Inferior parietal cortex (tissue), 1 donor: ENCODE results near the gene KRTAP9-6.
"Not testable (repeated sequence)": the region's sequence is repeated elsewhere in the genome, so short reads cannot be mapped to it uniquely, and the experiment has no call there.

Experiments used
- DNase-seq: peaks from one replicate; pipeline ENCODE4 v3.0.0-alpha.2; 2016; ENCODE audit errors: extremely low spot score

KRTAP9-6 gene

DNA sequence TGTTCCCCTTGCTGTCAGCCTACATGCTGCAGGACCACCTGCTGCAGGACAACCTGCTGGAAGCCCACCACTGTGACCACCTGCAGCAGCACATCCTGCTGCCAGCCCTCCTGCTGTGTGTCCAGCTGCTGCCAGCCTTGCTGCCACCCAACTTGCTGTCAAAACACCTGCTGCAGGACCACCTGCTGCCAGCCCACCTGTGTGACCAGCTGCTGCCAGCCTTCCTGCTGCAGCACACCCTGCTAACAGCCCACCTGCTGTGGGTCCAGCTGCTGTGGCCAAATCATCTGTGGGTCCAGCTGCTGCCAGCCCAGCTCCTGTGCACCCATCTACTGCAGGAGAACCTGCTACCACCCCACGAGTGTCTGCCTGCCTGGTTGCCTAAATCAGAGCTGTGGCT is 6.1 kb downstream of the KRTAP9-6 start:
- not testable (repeated sequence) for DNase-seq

DNA sequence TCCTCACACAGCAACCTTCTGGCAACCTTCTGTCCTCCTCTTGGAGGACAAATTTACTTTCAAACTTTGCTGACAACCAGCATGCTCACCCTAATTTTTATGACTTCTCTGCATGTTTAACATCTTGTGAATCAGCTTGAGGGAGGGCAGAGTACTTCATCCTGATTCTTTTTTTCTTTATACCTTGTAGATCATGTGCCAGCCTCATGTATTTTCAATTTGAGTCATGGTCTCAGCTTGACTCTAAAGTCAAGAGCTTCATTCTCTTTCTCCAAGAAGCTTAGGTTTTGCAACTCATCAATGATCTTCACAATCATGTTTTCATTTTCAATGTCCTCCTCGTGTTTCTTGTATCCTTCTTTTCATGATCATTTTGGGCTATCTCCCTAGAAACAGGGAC is 6.7 kb downstream of the KRTAP9-6 start:
- DNase-seq = no peak

DNA sequence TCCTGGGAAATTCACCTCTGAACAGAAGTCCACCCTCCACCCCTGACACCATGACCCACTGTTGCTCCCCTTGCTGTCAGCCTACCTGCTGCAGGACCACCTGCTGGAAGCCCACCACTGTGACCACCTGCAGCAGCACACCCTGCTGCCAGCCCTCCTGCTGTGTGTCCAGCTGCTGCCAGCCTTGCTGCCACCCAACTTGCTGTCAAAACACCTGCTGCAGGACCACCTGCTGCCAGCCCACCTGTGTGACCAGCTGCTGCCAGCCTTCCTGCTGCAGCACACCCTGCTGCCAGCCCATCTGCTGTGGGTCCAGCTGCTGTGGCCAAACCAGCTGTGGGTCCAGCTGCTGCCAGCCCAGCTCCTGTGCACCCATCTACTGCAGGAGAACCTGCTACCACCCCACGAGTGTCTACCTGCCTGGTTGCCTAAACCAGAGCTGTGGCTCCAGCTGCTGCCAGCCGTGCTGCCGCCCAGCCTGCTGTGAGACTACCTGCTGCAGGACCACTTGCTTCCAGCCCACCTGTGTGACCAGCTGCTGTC is 10.5 kb downstream of the KRTAP9-6 start, which contains the start of gene KRTAP9-7:
KRTAP9-7 (plus strand) TSS at position 51 of the 543 bp plus-strand sequence; CDS start at position 51, 0 bp downstream.
- DNase-seq = not testable (repeated sequence)

DNA sequence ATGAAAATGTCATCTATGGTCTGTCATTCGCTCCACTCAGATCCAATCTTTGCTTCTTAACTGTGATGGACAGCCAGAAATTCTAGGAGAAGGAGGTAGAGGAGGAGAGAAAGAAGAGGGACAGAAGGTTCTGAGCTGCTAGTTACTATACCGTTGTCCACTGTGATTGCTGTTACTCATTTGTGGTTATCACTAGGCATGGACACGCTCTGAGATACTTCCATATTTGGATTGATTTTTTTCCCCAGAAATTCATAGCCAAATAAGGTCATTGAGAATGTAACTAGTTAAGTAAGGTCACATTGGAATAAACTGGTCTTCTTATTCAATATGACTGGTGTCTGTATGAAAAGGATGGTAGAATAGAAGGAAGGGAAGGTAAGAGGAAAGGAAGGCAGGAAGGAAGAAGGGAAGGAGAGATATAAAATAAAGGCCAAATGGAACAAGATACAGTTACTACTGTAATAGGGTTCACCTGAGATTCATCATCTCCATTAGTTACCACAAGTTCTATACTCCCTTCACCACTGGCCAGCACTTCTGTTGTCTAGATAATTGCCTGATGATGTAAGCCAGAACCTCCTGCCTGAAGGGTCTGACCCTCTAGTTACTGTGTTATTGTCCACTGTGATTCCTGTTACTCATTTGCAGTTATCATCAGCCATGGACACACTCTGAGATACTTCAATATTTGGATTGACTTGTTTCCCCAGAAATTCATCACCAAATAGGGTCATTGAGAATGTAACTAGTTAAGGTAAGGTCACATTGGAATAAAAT is 13.2 kb downstream of the KRTAP9-6 start:
- DNase-seq = no peak

DNA sequence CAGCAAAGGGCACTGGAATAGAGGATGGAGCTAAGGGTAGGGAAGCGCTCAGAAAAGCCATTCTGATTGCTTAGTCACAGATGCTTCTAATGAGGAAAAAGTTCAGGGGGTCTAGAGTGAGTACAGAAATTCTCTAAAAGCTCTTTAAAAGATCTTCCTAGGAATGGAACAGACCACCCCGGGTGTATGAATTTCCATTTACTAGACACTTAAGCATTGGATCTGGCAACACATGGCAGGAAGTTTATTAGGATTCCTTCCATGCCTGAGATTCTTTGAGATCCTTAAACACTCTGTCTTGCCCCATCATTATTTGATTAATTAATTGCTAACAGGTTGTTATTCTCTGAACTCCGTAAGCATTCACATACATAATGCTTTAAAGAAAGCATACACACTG is 18.9 kb downstream of the KRTAP9-6 start:
- DNase-seq = no peak

DNA sequence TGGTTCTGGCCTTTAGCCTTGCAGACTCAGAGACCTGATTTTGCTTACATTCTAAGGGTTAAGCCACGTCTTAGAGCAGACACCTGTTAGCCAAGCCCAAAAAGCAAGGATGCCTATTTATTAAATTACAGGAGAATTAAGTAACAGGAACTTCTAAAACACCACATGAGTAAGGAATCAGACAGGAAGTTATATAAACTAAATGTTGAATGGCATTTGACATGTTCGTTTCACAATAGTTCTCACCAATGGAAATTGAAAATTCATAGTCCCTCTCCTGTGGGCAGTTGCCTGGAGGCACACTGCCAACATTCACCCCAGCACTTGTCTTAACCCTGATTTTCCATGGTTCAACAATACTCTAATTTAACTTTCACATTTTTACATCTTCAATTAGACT is 19.4 kb downstream of the KRTAP9-6 start:
- no peak for DNase-seq

DNA sequence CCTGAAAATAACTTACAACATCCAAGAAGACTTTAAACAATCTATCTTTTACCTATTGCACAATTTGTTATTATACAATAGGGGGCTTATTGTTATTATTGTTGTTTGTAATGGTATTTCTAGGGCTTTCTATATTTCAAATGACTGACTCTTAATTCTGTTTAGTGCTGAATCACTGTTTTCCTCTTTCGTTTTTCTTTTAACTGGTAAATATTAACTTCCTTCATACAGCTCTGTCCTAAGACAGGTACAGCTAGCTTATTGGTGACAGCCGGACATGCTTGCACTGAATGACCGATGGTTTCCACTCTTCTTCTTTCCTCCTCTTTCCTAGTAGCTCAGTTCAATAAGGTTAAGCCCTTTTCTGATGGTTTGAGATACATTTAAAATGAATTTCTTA is 21.9 kb downstream of the KRTAP9-6 start:
- no peak for DNase-seq

DNA sequence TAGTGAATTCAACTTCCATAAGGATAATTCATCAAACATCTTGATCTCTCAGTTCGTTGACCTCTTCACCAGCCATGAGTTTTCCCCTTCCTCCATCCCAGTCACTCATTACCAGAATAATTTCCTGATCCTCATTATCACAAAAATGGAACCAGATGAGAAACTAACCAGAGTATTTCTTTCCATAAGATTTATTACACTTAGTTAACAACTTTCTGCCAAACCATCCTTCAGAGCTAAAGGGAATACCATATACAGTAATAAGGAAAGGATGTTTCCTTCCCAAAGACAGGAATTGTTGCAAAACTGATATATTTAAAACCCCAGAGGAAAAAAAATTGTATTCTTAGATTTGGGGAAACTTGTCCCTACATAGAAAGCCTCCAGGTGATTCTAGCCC is 28.8 kb downstream of the KRTAP9-6 start:
- DNase-seq = no peak

DNA sequence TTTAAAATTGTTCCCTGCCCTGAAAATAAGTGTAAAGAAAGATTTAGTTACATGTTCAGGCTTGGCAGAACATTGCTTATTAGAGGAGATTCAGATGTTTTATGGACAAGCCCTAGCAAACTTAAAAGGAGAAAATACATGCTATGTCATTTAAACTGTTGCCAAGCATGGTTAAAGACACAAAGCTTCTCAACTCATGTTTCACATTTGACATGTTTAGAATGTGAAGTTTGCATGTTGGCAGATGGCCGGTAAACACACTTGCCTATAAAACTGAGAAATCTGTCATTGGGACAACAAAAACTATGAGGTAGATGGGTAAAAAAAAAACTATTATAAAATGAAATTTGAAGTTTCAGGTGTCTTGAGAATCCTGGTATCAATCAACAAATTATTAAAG is 31.7 kb downstream of the KRTAP9-6 start:
- DNase-seq = no peak

DNA sequence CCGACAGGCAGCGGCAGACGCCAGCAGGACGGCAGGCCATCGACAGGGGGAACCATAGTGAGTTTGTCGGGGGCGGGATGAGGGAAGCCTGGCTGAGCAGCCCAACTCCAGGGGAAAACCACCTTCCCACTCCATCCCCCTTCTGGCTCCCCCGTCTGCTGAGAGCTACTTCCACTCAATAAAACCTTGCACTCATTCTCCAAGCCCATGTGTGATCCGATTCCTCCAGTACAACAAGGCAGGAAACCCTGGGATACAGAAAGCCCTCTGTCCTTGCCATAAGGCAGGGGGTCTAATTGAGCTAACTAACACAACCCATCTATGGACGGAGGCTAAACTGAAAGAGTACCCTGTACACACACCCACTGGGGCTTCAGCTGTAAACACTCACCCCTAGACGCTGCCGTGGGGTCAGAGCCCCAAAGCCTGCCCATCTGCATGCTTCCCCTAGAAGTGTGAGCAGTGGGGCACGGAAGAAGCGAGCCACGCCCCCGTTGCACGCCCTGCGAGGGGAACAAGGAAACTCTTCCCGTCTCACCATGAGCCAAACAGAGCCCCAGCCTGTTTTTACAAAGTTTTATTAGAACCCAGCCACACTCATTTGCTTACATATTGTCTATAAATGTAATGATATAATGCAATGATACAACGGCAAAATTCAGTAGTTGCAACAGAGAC is 33.4 kb downstream of the KRTAP9-6 start:
- no peak for DNase-seq

DNA sequence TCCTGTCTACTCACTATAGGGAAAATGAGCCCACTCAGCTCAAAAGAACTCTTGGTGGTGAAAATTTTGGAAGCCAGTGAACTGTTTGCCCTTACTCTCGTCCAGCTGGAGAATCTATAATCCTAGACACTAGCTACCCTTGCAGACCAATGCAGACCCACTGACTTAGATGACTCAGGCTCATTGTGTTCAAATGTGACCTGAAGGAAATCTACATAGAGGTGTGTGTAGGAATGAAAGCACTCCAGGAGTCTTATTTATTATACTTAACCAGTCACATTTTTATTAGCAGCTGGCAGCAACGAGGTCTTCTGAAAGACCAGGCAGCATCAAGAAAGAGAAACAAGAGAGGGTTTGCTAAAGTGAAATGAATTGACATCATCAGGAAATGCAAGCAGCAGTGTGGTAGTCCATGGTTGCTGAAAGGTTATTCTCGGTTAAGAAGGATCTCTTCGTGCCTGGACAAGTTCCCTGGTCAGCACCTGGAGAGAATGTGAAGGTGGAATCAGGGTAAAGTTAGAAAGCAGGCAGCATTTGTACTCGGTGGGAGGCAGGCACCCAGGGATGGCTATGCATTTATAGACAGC is 36.1 kb downstream of the KRTAP9-6 start:
- DNase-seq = no peak

DNA sequence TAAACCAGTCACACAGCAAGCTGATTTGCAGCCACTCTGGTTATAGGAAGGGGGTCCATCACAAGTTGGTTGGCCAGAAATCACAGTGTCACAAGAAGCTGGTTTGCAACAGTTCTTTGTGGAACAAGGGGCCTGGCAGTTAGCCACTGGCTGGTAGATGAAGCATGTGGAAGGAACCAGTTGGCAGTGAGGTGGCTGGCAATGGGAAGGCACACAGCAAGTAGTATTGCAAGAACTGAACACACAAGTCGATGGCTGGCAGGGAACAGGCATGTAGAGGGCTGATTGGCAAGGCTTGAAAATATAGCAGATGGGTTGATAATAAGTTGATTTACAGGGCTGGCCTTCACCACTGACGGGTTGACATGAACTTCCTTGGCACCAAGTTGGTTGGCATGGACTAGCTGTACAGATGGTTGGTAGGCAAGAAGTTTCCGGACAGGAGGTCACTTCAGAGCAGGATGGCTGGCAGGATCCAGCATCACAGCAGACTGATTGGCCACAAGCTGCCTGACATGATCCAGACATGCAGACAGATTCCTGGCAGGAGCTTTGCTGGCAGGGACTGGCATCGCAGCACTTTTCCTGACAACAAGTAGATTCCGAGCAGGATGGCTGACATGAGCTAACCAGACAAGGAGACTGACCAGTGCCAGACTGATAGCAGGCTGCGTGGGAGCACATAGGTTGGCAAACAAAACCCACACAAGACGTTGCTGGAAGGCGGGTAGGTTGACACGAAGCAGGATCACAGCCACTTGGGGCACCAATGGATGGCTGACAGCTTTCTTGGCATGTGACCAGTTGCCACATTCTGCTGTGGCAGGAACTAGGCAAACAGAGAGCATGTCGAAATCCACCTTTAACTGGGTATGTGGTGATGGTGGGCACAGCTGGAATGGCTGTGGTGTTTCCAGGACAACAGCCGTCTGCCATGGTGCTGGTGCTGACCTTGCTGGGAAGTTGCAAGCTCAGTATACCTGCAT is 37.0 kb downstream of the KRTAP9-6 start, which contains the start of gene KRTAP29-1:
KRTAP29-1 (minus strand) TSS at position 936 of the 986 bp plus-strand sequence; CDS start at position 936, 0 bp downstream.
- DNase-seq = no peak

DNA sequence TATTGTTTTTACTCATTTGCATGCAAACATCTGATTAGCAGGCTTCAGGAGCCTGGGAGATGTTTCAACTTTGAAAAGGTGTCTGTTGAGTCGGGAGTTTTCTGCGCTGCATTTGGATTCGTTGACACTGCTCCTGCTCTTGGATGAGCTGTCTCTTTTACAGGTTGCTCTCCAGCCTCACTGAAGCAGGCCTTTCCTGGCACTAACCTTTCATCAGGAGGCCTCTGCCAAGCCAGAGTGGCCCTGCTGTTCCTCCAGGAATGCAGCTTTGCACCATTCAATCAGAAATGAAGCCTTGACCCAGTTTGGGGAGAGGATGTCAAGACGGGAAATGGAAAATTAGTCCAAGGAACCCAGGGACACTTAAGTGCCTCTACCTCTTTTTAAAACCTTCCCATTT is 37.8 kb downstream of the KRTAP9-6 start:
- DNase-seq = no peak

DNA sequence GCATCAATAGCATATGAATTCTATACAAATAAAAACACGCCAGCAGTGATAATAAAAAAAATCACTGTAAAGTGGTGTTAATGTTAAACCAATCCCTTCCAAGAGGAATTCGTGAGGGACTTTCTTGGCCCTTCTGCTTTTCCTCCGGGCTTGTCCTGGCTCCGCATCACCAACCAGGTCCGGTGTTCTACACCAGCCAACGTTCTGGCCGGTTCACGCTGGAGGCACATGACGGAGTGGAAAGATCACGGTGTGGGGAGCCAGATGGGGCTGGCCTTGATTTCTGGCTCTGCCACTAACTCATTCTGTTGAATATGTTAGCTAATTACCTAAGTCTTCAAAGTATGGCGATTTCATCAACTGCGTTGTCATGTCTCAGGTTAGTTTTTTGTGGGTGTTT is 38.9 kb downstream of the KRTAP9-6 start:
- no peak for DNase-seq

DNA sequence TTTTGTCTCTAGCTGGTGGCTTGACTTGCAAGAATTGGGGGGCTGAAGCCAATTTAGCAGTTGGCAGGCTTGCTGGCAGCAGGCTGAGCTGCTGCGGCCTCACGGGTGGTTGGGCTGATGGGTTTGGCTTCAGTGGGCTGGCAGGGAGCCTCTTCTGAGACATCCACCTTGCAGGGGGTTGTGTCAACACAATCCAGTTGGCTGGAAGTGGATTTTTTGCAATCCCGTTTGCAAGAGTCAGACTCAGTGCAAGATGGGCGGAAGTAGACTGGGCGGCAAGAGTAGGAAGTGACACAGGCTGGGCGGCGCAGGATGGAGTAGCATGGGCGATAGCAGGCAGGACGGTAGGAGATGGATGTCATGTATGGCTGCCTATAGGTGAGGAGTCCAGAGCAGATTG is 42.5 kb downstream of the KRTAP9-6 start:
- no peak for DNase-seq

DNA sequence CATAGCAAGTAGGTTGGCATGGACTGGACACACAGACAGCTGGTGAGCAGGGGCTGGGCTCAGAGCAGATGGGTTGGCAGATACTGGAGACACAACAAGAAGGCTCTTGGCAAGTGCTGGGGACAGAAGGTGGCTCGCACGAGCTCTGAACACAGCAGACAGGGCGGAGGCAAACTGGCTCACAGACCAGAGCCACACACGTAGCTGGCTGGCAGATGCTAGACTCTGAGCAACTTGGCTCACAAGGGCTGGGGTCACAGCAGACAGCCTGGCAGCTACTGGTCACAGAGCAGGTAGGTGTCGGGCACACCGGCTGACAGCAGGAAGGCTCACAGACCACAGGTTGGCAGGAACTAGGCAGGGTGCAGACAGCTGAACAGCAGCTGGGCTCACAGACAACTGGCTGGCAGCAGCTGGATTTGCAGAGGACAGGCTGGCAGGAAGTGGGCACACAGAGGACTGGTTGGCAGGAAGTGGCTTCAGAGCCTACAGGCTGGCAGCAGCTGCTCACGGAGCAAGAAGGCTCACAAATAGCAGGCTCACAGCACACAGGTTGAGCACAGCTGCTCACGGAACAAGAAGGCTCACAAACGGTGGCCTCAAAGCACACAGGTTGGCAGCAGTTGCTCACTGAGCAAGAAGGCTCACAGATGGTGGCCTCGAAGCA is 43.2 kb downstream of the KRTAP9-6 start:
- no peak for DNase-seq

DNA sequence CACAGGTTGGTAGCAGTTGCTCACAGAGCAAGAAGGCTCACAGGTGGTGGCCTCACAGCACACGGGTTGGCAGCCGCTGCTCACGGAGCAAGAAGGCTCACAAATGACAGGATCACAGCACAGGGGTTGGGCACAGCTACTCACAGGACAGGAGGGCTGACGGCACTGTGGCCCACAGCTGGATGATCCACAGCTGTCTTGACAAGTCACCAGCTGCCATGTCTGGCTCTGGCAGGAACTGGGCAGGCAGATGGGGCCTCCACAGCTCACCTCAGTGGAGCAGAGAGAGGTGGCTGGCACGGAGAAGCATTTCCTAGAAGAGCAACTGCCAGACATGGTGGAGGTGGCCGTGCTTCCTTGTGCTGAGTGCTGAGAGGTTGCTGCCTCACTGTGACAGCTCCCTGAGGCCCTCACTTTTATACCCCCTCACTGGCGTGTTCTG is 43.8 kb downstream of the KRTAP9-6 start, which contains the start of gene KRTAP16-1:
KRTAP16-1 (minus strand) TSS at position 392 of the 442 bp plus-strand sequence; CDS start at position 336, 56 bp downstream.
- DNase-seq = no peak

DNA sequence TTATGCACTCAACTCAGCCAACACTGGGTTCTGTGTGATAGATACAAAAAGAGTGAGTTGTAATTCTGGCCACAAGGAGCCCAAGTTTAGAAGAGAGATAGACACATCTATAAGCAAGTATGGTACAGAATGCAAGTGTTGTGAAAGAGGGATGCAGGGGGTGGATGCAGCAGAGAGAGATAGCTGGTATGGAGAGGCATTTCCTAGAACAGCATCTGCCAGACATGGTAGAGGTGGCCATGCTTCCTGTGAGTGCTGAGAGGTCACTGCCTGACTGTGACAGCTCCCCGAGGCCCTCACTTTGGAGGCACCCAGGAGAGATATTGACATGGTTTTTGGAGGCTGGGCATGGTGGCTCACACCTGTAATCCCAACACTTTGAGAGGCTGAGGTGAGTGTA is 45.9 kb downstream of the KRTAP9-6 start:
- no peak for DNase-seq

DNA sequence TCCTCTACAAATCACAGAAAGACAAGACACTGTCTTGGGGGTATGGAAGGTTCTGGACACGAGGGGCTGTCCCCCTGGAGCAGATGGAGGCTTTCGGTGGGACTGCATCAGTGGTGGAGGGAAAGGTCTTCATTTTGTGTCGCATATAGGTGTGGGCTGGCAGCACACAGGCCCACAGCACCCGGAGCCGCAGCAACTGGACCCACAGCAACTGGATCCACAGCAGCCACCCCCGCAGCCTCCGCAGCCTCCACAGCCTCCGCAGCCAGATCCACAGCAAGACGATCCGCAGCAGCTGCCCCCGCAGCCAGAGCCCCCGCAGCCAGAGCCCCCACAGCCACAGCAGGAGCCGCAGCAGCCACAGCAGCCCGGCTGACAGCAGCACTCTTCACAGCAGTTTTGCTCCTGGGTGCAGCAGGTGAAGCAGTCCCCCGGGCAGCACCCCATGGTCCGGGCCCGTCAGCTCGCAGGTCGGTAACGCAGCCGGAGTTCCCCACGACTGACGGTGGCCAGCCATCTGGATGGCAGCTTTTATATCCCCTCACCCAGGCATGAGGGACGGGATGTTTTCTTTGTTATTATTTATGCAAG is 50.1 kb downstream of the KRTAP9-6 start, which contains the start of gene KRTAP17-1:
KRTAP17-1 (minus strand) TSS at position 507 of the 591 bp plus-strand sequence; CDS start at position 447, 60 bp downstream.
- DNase-seq = no peak
